Calu3 (cell line): ENCODE results near the gene SERPING1. TPM values are rescaled to one million over a fixed set of nuclear protein-coding genes. Genes with fewer than 3 reads are reported as not detected.
A peak's percentile ranks its signal among the peaks of the same experiment; 100 is the strongest.

ENCODE experiments used
- BruUV-seq: library from RNA; stranded (reverse); fragments of 400-500 nt; replicated peaks from 2 replicates; lab custom pipeline; 2021; lab: Mats Ljungman, UMichigan
- CTCF ChIA-PET: fragments of 300-600 bp; sonication (Branson Sonifier 250); formaldehyde crosslinking; loops from one replicate; lab custom pipeline; 2022; ENCODE audit warnings: antibody characterized with exemption; lab: Charles Lee
- DNase-seq: peaks from one replicate; pipeline ENCODE4 v3.0.0; 2022
- H3K27ac Mint-ChIP-seq: one replicate; pipeline ENCODE4 v1.8.0; 2022; ENCODE audit warnings: mixed read lengths; ENCODE audit not compliant: unreplicated experiment
- H3K27me3 Mint-ChIP-seq: one replicate; pipeline ENCODE4 v1.8.0; 2022; ENCODE audit warnings: mixed read lengths; ENCODE audit not compliant: unreplicated experiment
- H3K36me3 Mint-ChIP-seq: one replicate; pipeline ENCODE4 v1.8.0; 2022; ENCODE audit warnings: mild to moderate bottlenecking, moderate library complexity, mixed read lengths; ENCODE audit not compliant: insufficient read depth, unreplicated experiment
- H3K4me1 Mint-ChIP-seq: one replicate; pipeline ENCODE4 v1.8.0; 2022; ENCODE audit warnings: mild to moderate bottlenecking, low read depth, mixed read lengths; ENCODE audit not compliant: unreplicated experiment
- H3K4me3 Mint-ChIP-seq: one replicate; pipeline ENCODE4 v1.8.0; 2022; ENCODE audit warnings: mild to moderate bottlenecking, low read depth, moderate library complexity, mixed read lengths; ENCODE audit not compliant: unreplicated experiment
- H3K9me3 Mint-ChIP-seq: one replicate; pipeline ENCODE4 v1.8.0; 2022; ENCODE audit warnings: low read depth, mixed read lengths; ENCODE audit not compliant: unreplicated experiment
- intact Hi-C: fragments of 100-400 bp; cut with micrococcal nuclease; formaldehyde crosslinking; loops from one replicate; pipeline ENCODE4 v1.10.0; 2022; ENCODE audit not compliant: unreplicated experiment
- total RNA-seq: library from RNA; stranded (reverse); gene quantifications from 2 replicates; pipeline ENCODE4 v1.2.3, GENCODE V29; 2022
- TF ChIP-seq, protein P1 (sequence below): fragments of 200-600 bp; IDR thresholded peaks from one replicate; pipeline ENCODE4 v1.8.0; 2022; ENCODE audit warnings: antibody characterized with exemption; ENCODE audit not compliant: unreplicated experiment

The SERPING1 gene
- total RNA-seq, 1 experiment from 2014 or later: 61.8 TPM

DNA sequence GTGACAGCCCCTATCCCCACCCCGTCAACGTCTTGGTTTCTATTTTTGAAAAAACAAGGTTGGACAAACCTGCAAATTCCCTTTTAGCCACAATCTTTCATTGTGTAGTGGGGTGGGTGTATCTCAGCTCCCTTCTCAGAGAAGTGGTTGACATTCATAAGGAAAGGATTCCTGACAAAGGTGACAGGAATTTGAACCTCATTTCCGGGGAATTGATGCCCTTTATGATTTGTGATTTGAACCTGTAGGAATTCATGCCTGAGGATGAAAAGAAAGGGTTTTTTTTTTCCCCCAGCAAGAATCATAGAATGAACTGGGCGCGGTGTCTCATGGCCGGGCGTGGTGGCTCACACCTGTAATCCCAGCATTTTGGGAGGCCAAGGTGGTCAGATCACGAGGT lies 37.8 kb downstream of the SERPING1 start:
- Mint-ChIP-seq H3K4me1 (no peaks in the 10 kb centered on the region), H3K36me3 (peaks cover 12% of the 10 kb centered on the region), H3K4me3 (no peak overlapping the region), H3K9me3 (no peaks in the 10 kb centered on the region), H3K27me3 (peaks cover 58% of the 10 kb centered on the region), H3K27ac (no peak overlapping the region)
- no peak for DNase-seq
- intact Hi-C loops: no loop called here
- TF ChIP-seq, protein P1, sequence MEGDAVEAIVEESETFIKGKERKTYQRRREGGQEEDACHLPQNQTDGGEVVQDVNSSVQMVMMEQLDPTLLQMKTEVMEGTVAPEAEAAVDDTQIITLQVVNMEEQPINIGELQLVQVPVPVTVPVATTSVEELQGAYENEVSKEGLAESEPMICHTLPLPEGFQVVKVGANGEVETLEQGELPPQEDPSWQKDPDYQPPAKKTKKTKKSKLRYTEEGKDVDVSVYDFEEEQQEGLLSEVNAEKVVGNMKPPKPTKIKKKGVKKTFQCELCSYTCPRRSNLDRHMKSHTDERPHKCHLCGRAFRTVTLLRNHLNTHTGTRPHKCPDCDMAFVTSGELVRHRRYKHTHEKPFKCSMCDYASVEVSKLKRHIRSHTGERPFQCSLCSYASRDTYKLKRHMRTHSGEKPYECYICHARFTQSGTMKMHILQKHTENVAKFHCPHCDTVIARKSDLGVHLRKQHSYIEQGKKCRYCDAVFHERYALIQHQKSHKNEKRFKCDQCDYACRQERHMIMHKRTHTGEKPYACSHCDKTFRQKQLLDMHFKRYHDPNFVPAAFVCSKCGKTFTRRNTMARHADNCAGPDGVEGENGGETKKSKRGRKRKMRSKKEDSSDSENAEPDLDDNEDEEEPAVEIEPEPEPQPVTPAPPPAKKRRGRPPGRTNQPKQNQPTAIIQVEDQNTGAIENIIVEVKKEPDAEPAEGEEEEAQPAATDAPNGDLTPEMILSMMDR: no peak
- no TSS peak for BruUV-seq
- CTCF ChIA-PET: no interaction called here

DNA sequence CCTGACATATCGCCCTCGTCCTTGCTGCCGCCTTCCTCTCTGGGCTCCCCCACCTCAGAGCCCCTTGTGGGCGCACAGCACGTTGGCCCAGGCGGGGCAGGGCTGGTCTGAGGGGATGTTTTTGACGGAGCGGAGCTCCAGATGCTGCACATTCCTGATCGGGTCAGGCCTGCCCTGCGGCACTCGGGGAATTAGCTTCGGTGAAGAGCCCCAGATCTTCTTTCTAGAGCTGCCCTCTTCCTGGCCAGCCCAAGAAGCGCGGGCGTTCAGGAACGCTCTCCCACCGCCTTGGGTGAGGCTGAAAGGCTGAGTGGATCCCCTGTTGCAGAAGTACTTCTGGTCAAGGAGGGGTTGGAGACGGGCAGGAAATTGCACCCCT lies 40.1 kb downstream of the SERPING1 start:
- H3K27ac Mint-ChIP-seq: peak overlapping the region; percentile 85
- H3K36me3 Mint-ChIP-seq: peaks cover 12% of the 10 kb centered on the region
- no TSS peak for BruUV-seq
- CTCF ChIA-PET: no interaction called here
- H3K9me3 Mint-ChIP-seq: no peaks in the 10 kb centered on the region
- no peak for DNase-seq
- peaks cover 36% of the 10 kb centered on the region for H3K27me3 Mint-ChIP-seq
- H3K4me3 Mint-ChIP-seq: peak overlapping the region; percentile 74
- no peaks in the 10 kb centered on the region for H3K4me1 Mint-ChIP-seq
- intact Hi-C loops: no loop called here
- TF ChIP-seq, protein P1: no peak

DNA sequence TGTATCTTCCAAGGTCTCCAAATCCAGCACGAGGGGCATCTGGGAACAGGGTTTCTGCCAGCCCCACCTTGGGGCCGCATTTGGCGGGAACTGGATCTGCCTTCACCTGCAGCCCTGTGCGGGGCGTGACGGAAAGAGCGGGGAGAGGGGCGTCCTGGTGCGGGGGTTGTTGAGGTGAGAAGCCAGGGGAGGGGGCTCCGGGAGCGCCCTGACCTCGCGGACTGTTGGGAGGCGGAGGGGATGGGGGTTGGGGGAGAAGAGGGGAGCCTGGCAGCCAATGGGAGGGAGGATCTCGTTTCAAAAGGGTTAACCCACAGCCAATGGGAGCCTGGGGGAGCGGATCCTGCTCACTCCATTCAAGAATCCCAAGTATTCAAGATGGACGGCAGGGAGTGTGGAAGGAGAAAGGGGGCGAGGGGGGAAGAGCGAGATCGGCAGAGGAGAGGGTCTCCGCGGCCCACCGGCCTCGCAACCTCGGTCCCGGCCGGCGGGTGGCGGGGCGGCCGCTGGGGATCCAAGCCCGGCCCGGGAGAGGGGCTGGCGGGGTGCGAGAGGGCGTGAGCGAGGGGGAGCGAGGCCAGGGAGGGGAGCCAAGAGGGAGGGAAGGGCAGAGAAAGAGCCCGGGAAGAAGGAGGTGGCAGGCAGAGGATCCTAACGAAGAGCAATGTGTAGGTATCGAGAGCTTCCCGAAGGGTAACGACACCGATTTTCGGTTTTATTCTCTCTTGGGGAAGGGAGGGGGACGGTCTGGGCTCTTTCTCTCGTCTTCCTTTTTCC lies 40.7 kb downstream of the SERPING1 start:
- Mint-ChIP-seq H3K4me1 (no peaks in the 10 kb centered on the region), H3K27ac (peak overlapping the region; percentile 85), H3K4me3 (peak overlapping the region; percentile 74), H3K9me3 (no peaks in the 10 kb centered on the region), H3K27me3 (peaks cover 37% of the 10 kb centered on the region), H3K36me3 (peaks cover 12% of the 10 kb centered on the region)
- CTCF ChIA-PET: interaction anchor here (0.6 to 1.2 kb wide), 2 partner anchors 145 to 179 kb away, joined by 3 to 7 read pairs; no protein-coding TSS in a partner anchor
- TF ChIP-seq, protein P1: no peak
- intact Hi-C loops: no loop called here
- DNase-seq: peak; percentile 41
- no TSS peak for BruUV-seq

DNA sequence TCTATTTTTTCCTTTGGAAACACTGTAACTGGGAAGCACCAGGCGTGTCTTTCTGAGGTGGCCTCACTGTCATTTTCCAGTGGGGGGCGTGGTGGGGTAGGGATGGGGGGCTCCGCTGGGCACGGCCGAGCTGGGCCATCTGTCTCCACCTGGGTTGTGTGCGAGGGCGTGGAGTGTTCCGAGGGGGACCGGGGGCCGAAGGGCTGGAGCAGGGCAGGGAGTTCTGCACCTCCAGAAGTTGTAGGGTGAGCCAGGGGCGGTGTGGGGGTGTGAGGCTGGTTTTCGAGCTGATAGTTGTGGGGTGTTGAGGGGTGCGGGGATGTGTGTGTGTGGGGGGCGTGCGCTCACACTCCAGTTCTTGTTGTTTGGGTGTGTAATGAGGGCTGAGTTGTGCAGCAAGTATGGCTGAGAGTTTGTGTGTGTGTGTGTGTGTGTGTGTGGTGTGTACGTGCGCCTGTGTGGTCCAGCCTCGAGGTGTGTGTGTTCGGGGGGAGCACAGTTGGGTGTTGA lies 41.4 kb downstream of the SERPING1 start:
- BruUV-seq: no TSS peak
- CTCF ChIA-PET: interaction anchor here (0.6 to 1.2 kb wide), 4 partner anchors 43 to 190 kb away, joined by 3 to 7 read pairs (median 4); no protein-coding TSS in a partner anchor
- Mint-ChIP-seq H3K4me3 (peak overlapping the region; percentile 74), H3K27me3 (peaks cover 38% of the 10 kb centered on the region), H3K4me1 (no peaks in the 10 kb centered on the region), H3K36me3 (peaks cover 12% of the 10 kb centered on the region), H3K9me3 (no peaks in the 10 kb centered on the region), H3K27ac (no peak overlapping the region)
- DNase-seq: no peak
- TF ChIP-seq, protein P1: no peak
- intact Hi-C loops: no loop called here
